ENCODE results near the gene PAK2.
A peak's percentile ranks its signal among the peaks of the same experiment; 100 is the strongest.
"Not testable (repeated sequence)": the region's sequence is repeated elsewhere in the genome, so short reads cannot be mapped to it uniquely, and the experiment has no call there.

The PAK2 gene

DNA sequence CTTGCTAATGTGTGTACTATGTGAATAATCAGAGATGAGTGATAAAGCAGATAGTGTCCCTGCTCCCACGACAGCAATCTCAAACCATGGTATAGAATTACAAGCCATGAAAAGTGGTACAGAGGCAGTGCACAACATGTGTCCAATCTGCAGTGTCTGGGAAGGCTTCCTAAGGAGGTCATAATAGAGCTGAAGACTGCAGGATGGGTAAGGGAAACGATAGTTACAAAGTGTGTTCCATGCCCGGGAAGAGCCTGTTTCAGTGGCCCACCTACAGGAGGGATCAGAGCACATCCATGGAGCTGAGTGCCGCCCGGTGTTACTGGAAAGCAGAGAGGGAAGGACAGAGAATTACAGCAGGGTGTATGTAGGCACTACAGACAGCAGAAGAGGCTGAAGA is 48.9 kb downstream of the PAK2 start:
- no peak for DNase-seq

DNA sequence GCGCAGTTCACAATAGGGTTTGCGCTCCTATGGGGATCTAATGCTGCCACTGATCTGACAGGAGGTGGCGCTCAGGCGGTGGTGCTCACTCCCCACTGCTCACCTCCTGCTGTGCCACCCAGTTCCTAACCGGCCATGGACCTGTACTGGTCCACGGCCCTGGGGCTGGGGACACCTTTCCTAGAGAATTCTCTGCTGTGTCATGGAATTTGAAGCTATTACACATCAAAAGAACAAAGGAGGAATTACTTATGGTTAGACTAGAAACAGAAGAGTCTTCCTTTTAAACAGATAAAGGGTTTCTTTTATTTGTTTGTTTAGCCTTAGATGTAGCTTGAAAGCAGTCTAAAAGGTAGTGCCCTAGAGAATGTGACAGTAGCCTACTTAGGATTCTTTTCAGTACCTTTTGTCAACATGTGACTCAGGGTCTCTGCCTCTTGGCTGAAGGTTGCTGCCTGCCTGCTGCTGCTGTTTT is 50.3 kb downstream of the PAK2 start:
- DNase-seq = no peak

DNA sequence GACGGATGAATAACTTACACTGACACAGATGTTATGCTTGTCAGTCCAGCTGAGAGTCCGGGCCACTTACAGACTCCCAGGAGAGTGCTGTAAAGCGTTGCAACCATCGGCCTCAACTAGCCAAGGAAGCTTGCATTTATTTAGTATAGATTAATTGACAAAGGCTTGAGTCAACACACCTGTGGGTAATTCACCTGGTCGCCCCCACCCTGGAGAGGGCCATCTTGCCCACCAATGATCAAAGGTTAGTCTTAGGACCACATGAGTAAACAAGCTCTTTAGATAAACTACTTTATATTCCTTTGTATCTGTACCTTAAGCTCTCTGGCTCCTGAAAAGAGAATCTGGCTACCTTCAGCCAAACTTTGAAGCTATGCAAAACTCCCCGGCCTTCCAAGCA is 51.0 kb downstream of the PAK2 start:
- no peak for DNase-seq

DNA sequence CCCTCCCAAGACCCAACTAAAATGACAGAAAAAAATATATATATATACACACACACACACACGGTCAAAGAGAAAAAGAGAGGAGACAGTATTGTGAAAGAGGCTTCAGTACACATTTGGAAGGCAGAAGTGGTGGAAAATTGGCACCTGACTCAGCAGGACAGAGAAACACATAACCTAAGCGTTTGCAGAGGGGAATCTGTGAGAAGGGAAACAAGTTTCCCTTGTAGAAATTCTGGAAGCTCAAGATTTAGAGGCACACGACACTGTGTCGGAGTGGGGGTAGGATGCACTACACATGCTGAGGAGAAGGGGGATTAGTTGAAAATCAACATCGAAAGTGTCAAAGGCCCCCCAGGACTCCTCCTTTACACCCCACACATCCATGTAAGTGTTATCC is 53.1 kb downstream of the PAK2 start:
- DNase-seq = no peak

DNA sequence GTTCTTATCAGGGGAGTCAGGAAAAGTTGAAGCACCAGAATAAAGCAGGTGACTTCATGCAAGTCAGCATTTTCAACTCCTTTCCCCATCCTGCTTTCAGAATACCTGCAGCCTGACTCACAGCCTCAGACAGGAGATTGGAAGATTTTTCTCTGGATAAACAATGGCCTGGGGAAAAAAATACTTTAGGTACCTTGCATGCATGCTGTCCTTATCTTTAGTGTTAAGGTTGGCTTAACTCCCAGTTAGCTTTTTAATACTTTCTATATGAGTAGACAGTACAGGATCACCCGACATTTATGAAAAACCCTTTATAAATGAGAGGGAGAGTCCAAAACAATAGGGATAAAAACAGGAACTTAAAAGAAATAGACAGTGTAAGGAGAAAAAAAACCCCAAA is 53.6 kb downstream of the PAK2 start:
- no peak for DNase-seq

DNA sequence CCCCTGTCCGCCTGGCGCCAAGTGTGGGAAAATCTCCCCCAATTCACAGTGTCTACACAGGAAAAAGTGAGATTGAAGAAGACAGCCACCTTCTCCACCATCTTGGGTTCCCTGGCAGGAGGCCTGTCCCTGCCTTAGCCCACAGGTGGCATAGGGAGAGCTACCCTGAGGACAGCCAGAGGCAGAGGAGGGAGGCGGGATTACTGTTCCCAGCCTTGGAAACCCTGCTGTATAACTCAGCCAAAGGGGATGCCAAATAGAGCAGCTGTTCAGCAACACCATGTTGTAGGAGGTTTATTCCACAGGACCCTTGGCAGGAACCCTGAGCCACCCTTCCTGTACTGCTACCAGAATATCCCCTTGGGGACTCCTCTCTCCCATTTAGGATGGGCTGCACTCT is 54.8 kb downstream of the PAK2 start:
- DNase-seq = no peak

DNA sequence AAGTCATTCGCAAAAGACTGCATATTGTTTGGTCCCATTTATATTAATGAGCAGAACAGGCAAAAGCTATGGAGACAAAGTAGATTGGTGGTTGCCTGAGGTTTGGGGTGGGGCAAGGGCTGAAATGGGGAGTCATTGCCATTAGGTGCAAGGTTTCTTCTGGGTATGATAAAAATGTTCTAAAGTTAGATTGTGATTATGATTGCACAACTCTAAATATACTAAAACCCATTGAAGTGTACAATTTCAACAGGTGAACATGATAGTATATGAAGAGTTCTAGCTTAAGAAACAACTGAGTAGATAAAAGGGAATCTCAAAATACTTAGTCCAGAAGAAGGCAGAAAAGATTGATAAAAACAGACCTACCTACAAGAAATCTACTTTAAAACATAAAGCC is 56.7 kb downstream of the PAK2 start:
- no peak for DNase-seq

DNA sequence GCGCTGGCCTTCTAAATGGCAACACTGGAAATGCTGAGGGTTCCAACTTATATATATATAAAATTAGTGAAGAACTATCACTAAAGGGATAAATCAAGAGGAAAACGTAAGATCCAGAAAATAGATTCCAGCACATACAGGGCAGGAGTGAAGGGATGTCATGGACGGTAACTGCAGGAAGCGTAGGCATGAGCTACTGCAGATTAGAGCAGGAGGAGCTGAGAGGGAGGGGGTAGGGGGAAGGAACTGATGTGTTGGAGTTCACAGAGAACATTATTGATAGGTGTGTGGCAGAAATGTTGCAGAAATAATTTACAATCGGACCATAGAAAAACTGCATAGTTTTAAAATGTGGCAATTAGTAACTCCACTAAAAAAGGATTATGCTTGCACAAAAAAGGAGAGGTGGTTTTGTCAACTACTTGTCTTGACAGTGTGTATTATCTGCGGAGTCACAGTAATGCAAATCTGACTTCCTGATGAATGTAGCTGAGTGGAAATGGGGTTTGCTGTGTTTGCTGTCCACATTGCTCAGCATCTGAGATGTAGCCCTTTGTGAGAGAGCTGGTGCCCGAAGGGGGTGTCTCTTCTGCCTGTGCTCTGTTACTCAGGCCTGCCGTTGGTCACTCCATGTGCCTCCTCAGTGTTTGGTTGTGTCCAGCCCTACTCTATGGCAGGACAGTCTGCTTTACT is 61.2 kb downstream of the PAK2 start:
- no peak for DNase-seq

DNA sequence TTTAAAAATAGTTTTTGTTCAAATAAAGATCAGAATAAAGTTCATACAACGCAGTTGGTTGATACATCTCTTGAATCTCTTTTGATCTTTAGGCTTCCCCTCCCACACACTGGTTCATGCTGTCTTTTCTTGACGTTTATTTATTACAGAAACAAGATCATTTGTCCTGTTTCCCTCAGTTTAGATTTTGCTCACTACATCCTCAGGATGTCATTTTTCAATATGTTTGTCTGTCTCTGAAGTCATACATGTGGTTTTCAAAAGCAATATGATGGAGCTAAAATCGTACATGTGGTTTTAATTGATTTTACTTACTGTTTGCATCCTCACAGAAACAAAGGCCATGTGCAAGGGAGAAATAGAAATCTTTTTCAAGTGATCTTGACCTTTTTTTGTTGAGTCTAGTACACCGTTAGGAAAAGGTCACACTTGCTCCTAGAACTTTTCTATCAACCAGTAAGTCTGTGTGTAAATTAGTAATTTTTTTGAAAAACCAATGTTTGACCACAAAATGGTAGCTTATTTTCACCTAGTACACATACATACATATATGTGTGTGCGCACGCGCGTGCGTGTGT is 64.3 kb downstream of the PAK2 start:
- DNase-seq = no peak

DNA sequence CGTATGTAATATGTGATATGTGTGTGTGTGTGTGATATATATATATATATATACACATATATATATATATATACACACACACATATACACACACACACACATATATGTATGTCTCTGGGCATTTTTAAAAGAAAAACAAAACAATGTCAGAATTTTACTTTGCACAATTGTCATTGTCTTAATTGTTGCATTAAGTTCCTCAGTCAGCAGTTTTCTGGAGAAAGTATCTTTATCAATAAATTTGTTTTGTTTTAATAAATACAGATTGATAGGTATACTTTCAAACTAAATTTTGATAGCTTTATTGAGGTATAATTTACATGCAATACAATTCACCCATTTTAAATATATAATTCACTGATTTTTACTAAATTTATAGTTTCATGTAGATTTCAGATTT is 65.1 kb downstream of the PAK2 start:
- no peak for DNase-seq

DNA sequence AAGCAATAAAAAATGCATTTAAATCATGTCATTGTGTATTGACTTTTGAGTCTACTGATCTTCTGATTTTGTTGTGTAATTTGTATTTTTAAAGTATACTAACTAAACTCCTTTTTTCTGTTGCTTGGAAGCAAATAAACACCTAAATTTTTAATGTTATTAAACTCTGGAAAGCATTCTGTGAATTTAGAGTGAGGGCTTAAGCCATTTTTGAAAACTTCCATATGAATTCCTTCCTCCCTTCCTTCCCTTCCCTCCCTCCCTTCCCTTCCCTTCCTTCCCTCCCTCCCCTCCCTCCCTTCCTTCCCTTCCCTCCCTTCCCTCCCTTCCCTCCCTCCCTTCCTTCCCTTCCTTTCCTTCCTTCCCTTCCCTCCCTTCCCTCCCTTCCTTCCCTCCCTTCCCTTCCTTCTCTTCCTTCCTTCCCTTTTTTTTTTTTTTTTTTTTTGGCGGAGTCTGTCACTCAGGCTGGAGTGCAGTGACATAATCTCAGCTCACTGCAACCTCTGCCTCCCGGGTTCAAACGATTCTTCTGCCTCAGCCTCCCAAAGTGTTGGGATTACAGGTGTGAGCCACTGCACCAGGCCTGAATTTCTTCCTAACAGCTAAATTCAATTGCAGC is 71.4 kb downstream of the PAK2 start:
- no peak for DNase-seq

DNA sequence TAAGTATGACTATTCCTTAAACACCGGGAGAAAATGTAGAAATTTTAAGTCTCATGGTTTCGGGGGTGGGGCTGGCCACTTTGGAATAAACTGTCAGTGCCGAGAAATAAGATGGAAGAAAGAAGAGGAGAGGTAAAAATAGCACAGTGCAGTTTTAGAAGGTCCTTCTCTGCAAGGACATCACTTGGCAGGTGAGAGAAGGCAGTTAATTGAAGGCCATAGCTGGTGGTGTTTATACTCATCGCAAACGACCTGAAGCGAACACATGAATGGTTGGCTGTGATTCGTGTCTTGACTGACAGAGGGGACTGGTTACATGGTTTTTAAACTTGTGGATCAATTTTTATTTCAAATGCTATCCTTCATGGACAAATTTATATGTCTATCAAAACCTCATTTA is 73.2 kb downstream of the PAK2 start:
- DNase-seq = no peak

DNA sequence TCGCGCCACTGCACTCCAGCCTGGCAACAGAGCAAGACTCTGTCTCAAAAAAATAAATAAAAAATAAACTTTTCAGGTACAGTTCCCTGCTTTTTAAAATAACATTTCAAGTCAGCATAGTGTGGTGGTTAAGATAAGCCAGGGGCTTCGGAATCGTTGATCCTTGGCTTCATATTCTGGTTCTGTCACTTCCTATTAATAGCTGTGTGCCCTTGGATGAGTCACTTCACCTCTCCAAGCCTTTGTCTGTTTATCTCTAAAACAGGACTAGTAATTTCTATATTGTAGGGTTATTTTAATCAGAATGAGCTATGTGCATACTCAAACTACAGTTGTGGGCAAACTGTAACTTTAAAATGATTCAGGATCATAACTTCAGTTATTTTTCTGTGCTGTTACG is 74.2 kb downstream of the PAK2 start:
- DNase-seq = no peak

DNA sequence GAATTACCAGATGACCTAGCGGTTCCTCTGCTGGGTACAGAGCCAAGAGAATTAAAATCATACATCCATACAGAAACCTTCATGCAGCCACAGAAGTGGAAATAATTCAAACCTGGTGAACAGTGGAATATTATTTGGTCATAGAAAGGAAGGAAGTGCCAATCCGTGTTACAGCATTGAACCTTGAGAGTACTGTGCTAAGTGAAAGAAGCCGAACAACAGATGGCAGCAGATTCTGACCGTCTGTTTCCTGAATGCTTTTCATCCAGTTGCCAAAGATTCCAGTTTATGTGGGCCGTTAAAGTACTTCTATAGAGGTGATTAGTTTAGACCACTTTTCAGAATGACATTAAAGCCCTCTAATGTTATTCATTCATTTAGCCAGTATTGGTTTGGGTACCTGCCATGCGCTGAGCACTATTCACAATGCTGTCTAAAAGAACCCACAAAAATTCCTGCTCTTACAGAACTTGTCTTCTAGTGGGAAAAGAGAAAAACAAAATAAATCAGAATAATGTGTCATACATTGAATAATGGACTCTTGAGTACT is 82.2 kb downstream of the PAK2 start:
- no peak for DNase-seq

DNA sequence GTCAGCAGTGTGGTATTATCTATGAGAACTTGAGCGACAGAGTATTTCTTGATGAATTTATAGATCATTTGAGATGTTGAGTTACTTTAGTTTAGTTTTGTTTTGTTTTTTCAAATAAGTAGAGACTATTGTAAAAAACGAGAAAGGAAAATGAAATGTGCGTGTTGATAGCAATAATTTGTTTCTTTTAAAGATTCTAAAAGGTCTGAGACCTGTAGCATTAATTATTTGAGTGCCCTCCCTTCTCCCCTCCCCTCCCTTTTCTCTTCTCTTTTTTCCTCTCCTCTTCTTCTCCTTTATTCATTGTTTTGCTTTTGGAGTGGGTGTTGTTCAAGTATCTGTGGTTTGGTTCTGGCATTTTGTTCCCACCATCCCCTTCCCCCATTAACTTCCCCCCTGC is 90.0 kb downstream of the PAK2 start:
- DNase-seq = not testable (repeated sequence)

DNA sequence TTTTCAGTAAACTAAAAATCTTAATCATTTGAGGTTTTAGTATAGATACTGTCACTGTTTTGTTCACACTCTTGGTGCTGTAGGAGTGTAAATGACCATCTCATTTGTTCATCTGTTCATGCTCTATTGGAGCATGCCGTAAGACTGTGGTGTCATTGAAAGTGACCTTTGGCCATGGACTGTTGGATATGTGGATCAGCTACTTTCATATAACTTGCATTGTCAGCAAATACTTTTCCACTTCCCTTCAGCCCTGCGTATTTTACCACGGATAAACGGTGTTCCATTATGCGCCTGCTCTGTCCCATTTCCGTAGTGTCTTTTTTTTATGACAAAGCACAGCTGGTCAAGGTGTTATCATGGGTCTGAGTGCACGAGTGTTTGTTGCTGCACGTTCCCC is 95.4 kb downstream of the PAK2 start:
- no peak for DNase-seq

DNA sequence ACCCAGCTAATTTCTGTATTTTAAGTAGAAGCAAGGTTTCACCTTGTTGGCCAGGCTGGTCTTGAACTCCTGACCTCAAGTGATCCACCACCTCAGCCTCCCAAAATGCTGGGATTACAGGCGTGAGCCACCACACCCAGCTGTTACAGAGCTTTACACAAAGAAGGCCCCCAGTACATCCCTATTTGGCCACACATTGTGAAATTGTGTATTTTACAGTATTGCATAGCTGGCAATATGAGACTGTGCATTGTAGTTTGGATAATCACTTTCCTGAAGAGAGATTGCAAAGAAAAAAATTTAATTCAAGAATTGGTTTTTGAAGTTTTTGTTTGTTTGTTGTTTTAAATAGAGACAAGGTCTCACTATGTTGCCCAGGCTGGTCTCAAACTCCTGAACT is 97.0 kb downstream of the PAK2 start:
- DNase-seq = not testable (repeated sequence)

DNA sequence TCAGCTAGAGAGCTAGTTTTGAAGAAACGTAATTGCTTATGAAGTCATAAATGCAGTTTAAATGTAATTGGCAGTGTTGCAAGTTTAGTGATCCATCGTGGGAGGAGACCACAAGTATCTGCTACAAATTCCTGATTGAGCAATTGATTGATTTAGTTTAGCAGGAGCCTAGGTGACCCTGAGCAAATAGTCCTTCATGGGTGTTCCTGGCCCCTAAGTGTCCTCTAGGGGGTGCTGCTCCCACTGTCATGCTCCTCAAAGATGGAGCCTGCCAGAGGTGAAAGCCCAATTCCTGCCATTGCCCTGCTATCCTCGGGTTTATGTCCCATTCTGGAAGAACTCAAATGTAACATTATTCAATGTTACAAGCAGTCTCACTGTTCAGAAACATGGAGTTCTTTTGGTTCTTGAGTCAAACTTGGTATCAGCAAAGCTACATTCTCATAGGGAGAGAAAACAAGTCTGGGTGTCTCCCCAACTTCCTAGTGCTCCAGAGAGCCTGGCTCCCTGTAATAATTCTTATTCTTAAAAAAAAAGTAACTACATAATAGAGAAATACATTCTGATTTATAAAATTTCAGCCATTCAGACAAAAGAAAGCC is 98.3 kb downstream of the PAK2 start:
- peak; percentile 69 to 76 for DNase-seq

DNA sequence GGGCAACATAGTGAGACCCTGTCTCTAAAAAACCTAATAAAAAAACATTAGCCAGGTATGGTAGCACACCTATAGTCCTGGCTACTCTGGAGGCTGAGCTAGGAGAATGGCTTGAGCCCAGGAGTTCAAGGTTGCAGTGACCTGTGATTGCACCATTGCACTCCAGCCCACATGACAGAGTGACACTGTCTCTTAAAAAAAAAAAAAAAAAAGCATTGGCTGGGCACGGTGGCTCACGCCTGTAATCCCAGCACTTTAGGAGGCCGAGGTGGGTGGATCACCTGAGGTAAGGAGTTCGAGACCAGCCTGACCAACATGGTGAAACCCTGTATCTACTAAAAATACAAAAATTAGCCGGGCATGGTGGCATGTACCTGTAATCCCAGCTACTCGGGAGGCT is 99.7 kb downstream of the PAK2 start:
- not testable (repeated sequence) for DNase-seq

DNA sequence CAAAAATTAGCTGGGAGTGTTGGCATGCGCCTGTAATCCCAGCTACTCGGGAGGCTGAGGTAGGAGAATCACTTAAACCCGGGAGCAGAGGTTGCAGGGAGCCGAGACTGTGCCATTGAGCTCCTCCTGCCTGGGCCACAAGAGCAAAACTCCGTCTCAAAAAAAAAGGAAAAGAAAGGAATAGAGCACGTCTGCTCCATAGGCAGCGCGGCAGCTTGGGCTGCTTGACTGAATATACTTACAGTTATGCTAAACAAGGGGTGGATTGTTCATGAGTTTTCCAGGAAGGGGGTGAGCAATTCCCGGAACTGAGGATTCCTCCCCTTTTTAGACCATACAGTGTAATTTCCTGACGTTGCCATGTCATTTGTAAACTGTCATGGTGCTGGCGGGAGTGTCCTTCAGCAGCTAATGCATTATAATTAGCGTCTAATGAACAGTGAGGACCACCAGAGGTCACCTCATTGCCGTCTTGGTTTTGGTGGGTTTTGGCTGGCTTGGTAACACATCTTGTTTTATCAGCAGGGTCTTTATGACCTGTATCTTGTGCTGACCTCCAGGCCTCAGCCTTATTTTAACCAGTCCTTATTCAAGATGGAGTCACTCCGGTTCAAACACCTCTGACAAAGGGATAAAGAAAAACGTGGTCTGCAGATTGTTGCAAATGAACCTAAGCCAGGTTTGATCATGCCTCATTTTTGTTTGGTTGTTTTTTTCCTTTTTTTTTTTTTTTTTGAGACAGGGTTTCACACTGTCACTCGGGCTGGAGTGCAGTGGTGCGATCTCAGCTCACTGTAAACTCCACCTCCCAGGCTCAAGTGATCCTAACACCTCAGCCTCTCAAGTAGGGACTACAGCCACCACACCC is 103.1 kb downstream of the PAK2 start:
- no peak for DNase-seq

DNA sequence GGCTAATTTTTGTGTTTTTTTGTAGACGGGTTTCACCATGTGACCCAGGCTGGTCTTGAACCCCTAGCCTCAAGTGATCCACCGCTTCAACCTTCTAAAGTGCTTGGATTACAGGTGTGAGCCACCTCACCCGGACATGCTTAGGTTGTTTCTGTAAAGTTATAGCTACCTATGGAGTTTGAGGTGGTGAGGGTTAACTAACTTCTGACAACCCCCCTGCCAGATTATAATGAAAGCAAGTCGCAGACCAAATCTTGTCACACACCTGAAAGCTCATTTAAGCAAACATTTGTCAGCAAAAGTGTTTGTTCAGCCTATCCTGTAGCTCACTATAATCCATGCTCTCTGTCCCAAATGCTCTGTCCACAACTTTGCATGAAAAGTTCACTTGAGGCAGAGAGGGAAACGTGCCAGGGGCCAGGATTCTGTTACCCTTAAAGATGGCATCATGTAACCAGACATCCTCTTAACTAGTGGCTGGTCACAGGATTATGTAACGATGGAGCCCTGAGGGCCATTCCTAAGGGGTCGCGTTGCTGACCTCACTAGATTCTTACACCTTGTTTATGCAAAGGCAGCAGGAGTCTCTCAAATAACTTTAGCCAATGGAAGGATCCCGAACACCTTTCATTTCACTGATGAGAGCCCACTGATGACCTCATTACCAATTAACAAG is 103.9 kb downstream of the PAK2 start:
- DNase-seq = no peak
